ENCODE results near the gene EIF3K.
"Not testable (repeated sequence)": the region's sequence is repeated elsewhere in the genome, so short reads cannot be mapped to it uniquely, and the experiment has no call there.

The EIF3K gene

DNA sequence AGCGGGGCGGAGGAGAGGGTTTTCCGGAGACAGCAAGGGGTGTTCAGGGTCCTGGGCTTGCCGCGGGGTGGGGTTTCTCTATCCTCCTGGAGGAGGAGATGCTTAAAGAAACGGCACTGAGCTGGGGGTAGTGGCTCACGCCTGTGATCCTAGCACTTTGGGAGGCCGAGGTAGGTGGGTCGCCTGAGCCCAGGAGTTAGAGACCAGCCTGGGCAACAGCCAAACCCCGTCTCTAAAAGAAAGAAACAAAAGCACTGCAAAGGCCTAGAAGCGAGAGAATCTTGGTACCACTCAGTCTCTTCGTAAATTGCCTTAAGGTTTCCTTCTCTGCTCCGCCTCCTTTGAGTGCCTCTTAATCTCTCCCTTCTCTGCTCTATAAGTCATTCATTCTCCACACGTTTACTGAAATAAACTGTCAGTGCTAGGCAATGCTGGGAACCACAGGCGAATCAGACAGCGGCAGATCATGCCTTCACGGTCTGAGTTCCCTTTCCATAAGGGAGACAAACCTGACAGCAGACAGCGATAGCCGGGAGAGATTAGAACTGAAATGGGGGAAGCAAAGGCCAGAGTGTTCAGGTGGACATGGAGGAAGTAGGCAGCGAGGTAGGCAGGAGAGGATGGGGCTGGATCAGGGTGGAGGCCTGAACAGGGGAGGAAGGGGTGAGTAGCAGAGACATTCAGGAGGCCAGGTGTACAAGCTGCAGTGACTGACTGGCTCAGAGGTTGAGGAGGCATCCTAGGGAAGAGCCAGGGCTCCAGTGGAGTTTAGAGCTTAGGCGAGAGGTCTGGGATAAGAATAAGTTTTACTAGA lies 580 bp downstream of the EIF3K start:
- no peak for DNase-seq

DNA sequence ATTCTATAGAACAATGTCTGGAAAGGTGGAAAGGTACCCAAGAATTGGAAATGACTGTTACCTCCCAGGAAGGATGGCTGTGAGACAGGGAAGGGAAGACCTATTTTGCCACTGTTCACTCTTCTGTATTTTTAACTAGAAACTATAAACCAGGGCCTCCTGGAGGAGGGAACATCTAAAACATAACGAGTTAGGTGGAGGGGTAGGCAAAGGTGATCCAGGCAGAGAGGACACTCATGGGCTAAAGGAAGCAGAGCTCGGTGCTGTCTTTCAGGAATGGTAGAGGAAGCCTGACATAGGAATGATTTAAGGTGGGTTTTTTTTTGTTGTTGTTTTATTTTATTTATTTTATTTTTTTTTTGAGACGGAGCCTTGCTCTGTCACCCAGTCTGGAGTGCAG lies 5.8 kb downstream of the EIF3K start:
- no peak for DNase-seq

GRCh38 chr19:38626401-38626800 lies 7.4 kb downstream of the EIF3K start:
- no peak for DNase-seq

- DNase-seq, result no peak
Measured at GRCh38 chr19:38629568-38629967, 10.6 kb downstream of the EIF3K start.

- not testable (repeated sequence) for DNase-seq
Measured at GRCh38 chr19:38631301-38631700, 12.3 kb downstream of the EIF3K start.

GRCh38 chr19:38631811-38632475 lies 13.0 kb downstream of the EIF3K start:
- not testable (repeated sequence) for DNase-seq

DNA sequence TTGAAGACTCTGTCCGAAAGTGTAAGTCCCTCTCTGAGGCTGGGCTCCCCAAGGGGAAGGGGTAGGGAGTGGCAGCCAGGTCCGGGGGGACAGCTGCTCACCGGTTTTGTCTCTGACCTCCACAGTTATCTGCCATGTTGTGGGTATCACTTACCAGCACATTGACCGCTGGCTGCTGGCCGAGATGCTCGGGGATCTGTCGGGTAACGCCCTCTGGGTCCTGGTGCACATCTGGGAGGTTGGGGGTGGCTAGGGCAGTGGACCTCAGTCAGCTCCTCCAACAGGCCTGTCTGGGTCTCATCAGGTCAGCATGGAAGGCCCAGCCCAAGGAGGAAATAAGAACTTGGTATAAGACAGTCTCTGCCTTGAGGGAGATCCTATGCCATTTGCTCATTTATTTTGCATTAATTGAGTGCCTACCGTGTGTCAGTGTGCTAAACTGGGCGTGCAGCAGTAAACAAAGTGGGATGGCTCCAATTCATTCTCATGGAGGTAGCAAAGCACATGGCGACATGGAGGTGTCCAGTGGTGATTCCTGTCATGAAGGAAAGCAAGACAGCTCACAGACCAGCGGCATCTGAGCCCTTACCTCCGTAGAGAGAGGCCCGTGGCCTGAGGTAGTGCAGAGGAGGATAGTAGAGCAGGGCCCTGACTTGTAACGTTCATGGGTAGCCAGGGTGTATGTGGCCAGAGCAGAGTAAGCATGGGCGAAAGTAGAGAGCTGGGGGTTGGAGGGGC lies 13.7 kb downstream of the EIF3K start:
- DNase-seq, result no peak

GRCh38 chr19:38634757-38635482 lies 15.9 kb downstream of the EIF3K start:
- peak; percentile 78 for DNase-seq

DNA sequence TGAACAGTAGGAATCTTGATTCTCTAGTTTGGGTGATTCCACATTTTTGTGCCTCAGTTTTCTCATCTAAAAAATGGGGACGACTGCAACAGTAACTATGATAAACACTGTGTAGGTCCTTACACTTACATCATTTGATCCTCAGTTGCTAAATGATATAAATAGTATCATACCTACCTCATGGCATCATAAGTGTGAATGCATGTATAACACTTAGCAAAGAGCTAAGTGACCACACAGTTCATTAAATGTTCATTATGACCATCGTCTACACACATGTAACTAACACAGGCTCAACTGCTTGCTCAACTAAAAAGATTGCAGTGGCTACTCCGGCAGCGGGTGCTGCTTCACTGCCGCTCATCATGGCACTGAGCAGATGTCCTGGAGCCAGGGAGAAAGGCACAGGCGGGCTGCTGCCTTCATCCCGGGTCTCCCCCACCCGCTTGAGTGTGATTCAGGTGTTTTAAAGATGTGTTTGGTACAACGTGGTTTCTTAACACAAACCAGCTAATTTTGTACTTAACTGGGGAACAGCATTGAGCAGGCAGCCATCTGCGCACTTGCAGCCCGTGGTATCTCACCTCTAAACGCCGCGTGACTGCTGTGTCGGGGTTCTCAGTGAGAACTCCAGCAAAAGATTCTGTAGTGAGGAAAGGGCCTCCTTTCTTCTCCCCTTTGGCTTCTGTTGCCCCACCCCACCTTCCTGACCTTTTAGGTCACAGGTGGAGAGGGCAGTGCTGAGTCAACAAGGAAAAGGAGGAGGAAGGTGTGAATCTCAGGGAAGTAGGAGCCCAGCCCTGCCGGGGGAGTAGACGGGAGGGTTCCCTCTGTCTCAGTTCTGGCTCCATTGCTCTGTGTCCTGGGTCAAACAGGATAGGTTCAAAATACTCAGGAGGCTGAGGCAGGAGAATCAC lies 16.8 kb downstream of the EIF3K start:
- no peak for DNase-seq

GRCh38 chr19:38638461-38638860 lies 19.5 kb downstream of the EIF3K start:
- DNase-seq, result no peak

- no peak for DNase-seq
Measured at GRCh38 chr19:38639679-38640078, 20.7 kb downstream of the EIF3K start.

GRCh38 chr19:38640368-38640767 lies 21.4 kb downstream of the EIF3K start:
- DNase-seq, result no peak

GRCh38 chr19:38642176-38642575 lies 23.2 kb downstream of the EIF3K start:
- DNase-seq, result no peak

DNA sequence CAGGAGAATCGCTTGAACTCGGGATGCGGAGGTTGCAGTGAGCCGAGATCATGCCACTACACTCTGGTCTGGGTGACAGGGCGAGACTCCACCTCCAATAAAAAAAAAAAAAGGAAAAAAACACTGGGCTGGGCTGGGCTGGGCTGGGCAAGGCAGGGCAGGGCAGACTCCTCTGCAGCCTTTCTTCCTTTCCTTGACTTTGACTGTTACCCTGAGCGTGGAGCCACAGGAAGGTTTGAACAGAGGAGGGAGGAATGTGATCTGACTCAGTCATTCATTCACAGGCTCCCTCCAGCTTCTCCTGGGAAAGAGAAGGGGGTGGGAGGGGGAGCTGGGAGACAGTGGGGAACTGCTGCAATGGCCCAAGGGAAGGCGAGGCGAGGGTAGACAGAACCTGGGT lies 25.7 kb downstream of the EIF3K start:
- no peak for DNase-seq

GRCh38 chr19:38647368-38647965 lies 28.5 kb downstream of the EIF3K start, which contains the start of gene ACTN4:
Gene ACTN4 (plus strand): TSS chr19:38647649. CDS start chr19:38647746, 97 bp downstream.
- DNase-seq, result peak; percentile 100

DNA sequence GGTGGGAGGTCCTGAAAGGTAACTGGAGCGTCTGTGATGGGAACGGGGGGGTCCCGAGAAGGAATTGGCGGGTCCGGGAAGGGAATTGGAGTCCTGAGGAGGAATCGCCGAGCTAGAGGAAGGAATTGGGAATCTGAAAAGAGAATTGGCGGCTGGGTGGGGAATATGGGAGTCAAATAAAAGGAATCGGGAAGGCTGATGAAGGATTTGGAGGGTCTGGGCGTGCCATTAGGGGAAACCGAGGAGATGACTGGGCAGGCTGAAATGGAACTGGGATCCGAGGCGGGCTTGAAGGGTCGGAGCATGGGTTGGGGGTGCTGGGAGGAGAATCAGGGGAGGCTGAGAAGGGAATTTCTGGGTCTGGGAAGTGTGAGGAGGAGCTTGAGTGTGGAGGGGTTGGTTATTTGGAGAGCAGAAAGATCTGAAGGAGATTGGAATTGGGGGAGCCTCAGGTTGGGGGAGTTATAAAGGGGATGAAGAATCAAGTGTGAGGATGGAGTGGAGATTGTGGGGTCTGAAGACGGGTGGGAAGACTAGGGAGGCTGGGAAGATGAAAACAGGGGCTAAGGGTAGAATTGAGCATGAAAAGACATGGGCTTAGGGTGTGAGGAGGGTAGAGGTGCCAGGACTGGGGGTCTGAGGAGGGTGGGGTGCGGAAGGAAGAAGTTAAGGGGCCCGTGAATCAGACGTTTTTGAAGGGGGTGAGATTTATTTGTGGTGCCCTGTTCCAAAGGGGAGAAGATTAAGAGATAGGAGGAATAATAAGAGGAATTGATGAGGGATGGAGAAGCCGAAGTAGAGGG lies 29.2 kb downstream of the EIF3K start:
- DNase-seq, result no peak

GRCh38 chr19:38648769-38649304 lies 29.8 kb downstream of the EIF3K start:
- DNase-seq, result no peak

DNA sequence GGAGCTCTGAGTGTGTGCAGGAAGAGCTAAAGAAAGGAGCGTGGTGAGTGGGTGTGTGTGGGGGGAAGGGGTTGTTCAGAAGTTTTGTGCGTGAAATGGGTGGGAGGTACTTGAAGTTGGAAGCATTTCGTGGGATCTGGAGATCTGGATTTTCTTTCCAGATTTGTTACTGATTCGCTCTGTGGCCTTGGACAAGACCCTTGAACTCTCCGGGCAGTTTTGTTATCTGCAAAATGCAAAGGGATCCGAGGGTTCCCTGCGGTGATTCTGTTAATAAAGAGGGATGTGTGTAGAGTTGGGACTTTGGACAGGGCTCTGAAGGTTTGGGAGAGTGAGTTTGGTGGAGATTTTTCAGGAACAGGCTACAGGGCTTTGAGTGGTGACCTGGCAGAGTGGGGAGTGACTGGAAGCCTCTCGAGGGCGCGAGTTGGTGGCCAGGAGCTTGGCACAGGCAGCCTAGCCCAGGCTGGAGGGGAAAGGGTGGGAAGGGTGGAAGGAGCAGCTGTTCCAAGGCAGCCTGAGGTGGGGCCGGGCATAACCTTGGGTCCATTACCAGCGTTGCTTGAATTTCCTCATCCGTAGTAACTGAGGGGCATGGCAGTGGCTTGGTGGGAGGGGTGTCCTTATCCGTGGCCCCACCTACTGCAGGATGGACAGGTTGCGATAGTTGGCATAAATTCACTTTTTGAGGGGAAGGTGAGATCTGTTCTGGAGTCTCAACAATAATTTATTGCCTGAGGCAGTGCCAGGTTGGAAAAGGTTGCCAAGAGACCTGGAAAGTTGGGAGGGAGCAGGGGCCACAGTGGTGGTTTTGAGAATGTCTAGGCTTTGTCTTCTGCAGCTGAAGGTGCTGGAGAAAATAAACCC lies 30.6 kb downstream of the EIF3K start:
- DNase-seq, result no peak

DNA sequence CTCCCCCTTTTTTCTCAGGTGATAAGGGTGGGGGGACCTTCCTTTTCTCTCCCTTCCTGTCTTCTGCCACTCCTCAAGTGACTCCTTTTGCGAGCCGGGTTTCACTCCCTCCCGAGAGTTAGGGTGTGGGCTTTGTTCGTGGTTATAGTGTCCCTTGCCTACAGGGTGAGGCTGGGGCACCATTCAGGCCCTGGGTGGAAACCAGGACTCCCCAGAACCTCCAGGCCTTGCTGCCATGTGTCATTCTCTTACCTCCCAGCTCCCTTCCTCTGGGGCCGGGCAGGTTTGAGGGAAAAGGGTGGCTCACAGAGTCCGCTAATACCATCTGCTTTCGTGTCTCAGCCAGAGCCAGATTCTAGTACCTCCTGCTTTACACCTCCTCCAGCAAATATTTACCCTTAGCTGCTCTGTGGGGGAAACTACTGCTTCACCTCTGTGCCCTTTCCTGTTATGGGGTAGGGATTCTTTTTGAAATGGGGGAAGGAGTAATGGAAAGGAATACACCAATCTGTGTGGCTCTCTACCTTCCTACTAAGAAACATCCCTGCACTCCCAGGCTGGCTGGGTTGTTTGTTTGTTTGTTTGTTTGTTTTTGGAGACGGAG lies 31.3 kb downstream of the EIF3K start:
- DNase-seq, result no peak

All from CD4-positive, alpha-beta T cell treated with Interleukin-10 for 1 hour (primary cell).